ENCODE measurements around the gene EFNA5.

DNA sequence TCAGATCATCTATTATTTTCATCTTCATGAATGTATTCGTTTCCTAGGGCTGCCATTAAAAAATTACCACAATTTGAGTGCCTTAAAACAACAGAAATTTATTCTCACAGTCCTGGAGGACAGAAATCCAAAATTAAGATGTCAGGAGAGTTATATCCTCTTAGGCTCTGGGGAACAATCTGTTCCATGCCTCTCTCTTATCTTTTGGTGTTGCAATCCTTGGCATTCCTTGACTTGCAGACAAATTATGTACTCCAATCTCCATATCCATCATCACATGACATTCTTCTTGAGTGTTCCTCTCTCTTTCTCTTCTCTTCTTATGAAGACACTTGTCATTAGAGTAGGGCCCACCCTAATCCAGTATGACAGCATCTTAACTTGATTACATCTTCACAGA lies 339.4 kb downstream of the EFNA5 start:
- TF ChIP-seq, protein P1, sequence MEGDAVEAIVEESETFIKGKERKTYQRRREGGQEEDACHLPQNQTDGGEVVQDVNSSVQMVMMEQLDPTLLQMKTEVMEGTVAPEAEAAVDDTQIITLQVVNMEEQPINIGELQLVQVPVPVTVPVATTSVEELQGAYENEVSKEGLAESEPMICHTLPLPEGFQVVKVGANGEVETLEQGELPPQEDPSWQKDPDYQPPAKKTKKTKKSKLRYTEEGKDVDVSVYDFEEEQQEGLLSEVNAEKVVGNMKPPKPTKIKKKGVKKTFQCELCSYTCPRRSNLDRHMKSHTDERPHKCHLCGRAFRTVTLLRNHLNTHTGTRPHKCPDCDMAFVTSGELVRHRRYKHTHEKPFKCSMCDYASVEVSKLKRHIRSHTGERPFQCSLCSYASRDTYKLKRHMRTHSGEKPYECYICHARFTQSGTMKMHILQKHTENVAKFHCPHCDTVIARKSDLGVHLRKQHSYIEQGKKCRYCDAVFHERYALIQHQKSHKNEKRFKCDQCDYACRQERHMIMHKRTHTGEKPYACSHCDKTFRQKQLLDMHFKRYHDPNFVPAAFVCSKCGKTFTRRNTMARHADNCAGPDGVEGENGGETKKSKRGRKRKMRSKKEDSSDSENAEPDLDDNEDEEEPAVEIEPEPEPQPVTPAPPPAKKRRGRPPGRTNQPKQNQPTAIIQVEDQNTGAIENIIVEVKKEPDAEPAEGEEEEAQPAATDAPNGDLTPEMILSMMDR (IDR thresholded peaks at IDR 0.05; ENCODE audit: low read depth, low read length), result no peak
- TF ChIP-seq POLR2A (IDR thresholded peaks at IDR 0.05; ENCODE audit: extremely low read depth, insufficient read length), result no peak
- TF ChIP-seq MYC (IDR thresholded peaks at IDR 0.05; ENCODE audit: low read depth, low read length), result no peak

Data from NB4 (cell line).